Activated T-cell treated with anti-CD3 and anti-CD28 coated beads, Interleukin-2, amount 50 U/mL, for 1 hour (primary cell): ENCODE data around the gene PM20D1.

Source experiments
- DNase-seq: peaks from one replicate; pipeline ENCODE4 v3.0.0-alpha.2; 2020

PM20D1 gene

DNA sequence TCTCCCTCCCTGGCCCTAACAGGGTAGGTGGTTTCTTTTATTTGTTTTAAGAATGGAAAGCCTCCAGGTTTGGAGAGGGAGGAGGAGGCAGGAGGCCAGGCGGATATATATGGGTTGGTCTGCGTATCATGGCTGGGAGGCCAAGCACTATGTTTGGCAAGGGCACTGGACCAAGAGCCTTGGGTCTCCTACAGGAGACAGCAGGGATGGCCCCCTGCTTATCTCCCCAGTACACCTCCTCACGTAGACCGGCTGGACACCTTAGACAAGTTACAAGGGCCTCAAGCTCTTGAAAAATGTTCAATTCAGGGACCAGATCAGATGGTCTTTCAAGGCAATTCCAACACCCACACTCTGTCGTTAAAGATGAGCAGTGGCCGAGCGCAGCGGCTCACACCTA, 47.9 kb downstream of the PM20D1 start:
- no peak for DNase-seq

DNA sequence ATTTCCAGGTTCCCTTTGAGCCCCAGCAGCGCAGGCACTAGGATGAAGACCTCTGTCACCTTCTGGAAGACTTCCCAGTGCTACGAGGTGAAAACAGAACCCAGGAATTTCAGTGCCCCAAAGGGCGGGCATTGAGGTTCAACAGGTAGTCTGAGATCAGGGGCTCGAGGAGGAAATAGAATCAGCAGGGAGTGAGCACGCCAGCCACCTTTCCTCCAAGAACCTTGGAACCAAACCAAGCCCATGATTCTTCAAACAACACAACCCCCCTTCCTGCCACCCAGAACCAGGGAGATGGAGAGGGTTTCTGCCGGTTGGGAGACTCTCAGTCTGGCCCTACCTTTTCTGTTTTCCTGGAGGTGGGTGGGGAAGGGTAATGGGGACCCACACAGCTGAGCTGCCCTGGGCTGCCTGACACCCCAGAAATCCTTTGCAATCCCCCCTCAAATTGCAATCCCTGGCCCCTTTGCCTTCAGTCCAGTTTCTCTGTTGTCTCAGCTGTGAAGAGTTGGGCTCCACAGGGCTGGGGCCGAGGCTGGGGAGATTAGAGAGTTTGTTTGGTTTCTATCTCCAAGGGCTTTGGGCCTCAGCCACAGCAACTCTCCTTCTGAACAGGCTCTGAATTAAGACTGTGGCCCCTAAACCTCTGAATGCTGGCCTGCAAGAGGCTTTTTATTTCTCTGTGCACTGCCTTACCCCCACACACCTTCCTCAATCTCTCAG, 48.8 kb downstream of the PM20D1 start:
- DNase-seq: no peak

DNA sequence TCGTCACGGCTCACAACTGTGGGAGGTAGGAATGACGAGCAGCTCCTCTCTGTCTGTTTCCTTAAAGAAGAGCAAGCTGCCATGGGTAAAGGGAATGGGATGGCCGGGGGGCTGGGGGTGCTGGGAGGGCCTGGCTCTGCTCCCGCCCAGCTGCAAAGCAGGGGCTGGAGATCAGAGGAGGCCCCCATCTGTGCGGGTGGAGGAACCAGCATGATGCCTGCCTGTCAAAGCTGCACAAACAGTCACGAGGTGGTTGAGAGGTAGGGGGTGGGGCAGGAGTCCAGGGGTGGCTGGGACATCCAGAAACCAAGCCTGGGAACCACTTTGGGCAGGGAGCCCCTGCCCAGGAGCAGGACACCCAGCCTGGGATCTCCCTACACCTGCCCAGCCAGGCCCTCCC, 49.5 kb downstream of the PM20D1 start:
- DNase-seq: no peak

DNA sequence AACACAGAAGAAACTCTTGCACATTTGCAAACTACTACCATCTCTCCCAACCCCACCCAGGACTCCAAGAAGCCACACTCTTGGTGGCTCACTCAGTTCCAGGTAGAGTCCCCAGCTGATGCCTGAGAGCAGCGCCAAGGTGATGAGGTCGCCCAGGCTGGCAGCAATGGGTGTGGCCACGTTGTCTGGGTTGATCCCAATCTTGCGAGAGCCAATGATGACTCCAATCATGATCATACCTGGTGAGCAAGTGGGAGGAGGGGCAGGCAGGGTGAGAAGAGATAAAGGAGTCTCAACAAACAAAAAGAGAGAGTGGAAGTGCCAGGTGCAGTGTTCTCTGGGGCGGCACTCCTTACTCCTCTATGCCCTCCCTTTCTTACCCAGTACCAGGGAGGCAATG, 51.4 kb downstream of the PM20D1 start:
- no peak for DNase-seq

DNA sequence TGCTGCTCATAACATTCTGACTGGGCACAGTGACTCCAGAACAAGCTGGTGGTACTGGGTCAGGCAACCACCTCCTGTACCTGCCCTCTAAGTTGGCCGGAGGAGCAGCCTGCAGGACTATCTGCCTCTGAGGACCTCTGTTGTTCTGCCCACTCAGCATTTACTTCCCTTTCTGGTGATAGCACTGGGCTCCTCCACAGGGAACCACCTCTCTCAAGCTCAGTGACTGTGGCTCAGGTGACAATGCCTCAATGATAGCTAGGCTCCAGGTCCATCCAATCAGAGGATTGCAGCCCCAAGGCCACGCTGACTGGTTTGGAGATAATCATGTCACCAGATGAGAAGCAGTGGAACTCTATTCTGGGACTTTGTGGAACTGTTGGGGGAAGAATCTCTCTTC, 52.8 kb downstream of the PM20D1 start:
- DNase-seq: no peak

DNA sequence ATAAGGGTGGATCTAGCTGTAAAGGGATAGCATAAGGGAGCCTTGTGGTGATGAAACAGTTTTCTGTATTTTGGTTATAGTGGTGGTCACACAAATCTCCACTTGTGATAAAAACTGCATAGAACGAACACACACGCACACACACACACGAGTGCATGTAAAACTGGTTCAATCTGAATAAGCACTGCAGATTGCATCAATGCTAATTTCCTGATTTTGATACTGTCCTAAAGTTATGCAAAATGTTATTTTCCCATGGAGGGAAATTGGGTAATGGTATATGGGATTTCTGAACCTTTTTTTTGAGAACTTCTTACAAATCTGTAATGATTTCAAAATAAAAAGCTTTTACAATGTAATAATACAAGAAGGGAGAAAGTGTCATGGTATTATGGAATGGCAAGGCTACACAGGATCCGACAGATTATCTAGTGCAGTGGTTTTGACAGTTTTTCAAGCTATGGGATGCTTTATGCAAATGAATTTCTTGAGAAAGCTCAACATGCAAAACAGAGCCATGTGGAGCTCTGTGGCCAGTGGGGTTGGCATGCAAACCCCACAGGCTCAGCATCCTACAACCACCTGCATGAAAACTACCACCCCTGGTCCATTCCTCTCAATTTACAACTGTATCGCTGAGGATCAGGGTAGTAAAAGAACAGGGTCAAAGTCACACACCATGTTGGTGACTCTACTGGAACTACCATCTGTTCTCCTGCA, 55.8 kb downstream of the PM20D1 start:
- DNase-seq: no peak

DNA sequence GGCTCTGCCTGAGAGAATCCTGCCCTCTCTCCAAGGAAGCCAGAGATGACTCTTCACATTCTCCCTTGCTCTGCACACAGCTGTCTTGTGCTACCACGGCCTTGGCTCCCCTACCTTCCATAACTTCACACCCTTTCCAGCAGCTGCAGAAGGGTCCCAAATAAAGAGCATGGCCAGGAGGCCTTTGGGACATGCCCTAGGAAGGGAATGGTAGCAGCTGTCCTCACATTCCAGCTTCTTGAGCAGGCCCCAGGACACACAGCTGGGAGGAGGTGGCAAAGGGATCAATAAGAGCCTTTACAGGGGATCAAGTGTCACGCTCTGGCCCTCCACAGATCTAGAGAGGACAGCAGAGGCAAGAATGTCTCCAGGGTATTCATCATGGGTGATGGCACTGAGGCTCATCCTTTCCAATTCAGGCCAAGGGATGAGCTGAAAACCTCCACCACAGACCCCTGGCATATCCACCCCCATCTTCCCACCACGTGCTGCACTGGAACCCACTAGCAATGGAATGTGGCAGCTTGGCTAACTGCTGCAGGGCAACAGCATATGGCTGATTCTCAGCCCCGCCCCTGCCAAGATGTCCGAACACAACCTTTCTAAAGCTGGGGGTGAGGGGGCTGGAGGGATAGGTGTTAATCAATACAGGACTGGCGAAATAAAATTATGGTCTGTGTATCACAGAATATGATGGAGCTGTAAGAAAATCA, 56.8 kb downstream of the PM20D1 start:
- no peak for DNase-seq

DNA sequence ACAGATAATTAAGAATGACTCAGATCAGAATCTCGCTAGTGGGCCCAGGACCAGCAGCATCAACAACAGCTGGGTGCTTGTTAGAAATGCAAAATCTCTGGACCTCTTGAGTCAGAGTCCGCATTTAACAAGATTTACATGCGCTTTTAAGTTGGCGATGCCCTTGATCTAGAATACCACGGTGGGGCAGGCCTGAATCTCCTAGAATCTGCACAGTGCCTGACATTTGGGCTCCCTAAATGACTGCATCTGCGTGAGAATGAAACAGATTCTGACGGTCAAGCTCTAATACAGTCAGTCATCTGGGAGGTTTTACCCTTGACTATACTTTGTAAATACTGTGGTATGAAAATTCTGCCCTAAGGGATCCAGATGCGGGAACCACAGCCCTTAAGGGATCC, 57.5 kb downstream of the PM20D1 start:
- no peak for DNase-seq

DNA sequence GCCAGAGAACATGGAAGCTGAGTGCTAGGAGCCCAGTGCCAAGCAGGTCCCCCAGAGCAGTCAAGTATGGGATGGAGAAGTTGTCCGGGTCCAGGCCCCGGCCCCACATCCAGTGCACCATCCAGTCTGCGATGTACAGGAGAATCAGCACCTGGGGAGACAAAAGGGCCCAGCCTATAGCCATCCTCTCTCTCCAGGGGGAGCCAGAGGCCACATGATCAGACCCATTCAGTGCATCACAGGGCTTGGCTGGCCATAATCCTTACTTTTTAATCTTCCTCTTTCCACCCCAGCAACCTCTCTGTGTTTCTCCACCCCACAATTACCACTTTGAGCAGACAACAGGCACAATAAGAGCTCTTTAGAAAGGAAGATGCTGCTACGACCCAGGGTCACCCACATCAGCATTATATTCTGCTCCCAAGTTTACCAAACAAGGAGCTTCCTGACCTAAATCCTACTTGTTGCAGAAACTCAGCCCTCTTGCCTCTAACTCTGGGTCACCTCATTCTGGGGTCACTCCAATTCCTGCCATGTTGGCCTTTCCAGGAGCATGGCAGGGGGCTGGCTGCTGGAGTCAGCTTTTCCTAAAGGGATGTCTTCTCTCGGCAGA, 58.3 kb downstream of the PM20D1 start:
- peak; percentile 66 for DNase-seq

DNA sequence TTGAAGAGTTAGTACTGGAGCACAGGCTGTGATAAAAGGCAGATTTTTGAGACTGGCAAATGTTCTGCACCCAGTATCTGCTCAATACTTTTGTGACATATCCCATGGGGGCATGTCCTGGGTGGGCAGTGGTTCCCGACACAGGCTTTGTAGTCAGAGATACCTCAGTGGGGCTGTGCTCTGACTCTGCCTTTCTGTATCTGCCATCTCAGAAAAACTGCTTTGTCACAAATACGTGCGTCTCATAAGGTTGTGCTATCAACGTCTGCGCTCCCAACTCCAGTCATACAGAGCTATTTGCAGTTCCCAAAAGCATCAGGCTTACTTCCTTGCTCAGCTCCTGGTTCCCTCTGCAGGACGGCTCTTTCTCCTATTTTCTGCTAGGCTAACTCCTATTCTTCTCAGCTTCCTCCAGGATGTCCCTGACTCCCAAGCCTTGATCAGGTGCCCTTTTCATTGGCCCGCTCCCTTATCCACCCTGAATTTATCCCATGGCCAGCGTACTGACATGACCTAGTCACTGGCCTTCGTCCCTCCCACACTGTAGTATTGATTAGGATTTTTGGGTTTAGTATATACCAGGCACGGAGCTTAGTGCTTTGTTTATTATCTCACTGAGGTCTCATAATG, 62.5 kb downstream of the PM20D1 start:
- no peak for DNase-seq

DNA sequence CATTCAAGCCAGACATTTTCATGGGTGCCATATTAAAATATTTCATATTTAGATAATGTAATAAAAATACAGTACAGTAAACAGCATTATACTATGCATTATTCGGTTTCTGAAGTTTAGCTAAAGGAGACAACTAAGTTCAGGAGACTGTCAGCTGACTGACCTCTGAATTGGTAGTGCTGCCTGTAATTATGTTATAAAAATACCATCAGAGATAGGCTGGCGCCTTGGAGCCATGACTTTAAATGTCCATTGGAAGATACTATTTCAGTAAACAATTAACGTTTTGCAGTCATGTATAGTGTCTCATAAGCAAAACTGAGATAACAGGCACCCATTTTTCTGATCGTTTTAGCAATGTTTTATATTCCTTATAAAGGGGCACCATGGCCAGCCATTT, 63.3 kb downstream of the PM20D1 start:
- no peak for DNase-seq

DNA sequence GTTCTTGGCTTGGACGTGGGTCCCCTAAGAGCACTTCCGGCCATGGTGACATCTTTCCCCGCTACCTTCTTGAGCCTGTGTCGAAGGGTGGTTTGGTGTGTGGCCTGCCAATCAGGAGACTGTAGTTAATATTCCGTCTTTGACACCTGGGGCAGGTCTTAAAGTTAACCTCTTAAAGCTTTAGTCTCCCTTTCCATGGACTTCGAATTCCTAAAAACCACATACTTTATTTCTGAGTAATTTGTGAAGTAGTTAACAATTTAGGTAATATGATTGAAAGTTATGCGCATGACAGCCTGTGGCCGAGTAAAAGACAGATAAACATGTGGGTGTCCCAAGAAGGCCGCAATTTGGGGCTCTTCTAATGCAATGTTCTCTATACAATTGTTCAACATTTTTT, 64.5 kb downstream of the PM20D1 start:
- no peak for DNase-seq

DNA sequence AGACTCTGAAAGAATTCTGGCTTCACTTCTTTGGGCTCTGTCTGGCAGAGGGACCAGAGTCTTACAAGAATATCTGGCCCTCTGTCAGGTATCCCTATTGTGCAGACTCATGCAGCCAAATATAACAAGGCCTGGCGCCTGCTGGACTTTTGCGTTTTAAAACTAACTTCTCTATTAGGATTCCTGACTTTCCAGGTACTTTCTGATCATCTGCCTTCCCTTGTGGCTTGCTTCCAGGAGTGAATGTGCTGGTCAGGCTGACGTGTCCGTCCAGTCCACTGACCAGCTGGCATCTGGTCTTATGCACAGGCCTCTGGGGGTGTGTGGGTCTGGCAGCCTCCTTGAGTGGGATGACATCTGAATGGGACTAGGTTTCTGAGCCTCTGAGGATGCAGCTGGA, 66.0 kb downstream of the PM20D1 start:
- no peak for DNase-seq

DNA sequence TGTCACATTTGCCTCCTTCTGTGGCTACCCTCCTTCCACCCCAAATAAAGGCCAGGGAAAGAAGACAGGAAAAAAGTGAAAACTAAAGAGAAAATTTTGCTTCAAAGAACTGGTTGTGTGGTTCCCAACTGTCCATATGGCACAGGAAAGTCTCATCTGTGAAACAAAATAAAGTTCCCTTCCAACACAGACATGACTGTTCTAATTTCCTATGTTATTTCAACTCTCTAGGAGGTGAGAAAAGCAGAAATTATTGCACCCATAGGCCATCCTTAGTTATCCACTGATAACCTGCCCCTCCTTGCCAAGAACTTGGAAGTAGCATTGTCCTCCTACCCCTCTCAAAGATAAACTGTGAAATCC, 66.5 kb downstream of the PM20D1 start:
- no peak for DNase-seq

DNA sequence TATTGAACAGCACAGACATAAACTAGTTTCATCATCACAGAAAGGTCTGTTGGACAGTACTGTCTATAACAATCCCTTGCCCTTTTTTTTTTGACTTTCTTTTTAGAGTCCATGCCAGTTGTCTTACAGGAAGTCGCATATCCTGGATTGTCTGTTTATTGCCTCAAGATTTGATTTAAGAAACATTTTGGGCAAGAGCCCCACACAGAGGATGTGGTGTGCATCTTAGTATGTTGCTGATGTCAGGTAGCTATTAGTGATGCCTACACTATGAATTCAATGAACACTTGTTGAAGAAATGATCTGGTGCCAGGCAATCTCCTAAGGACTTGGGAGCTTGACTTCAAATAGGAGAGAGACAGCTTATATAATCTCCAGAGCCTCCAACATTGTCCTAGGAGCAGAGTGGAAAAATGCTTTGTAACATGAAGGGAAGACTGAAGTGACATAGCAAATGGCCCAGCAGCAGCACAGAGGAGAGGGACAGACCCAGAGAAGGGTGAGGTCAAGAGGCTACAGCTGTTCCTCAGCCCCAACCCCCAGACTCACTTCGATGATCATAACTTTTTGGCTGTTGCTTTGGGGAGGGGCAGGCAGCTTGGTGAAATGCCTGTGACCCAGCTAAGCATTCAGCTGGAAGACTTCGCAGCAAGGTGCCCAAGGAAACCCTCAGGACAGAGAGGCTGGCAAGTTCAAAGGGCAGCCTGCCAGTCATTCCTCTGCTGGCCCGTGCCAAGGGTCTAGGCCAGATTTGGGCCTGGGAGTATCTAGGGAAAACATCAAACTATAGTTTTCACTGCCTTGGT, 67.1 kb downstream of the PM20D1 start:
- no peak for DNase-seq

DNA sequence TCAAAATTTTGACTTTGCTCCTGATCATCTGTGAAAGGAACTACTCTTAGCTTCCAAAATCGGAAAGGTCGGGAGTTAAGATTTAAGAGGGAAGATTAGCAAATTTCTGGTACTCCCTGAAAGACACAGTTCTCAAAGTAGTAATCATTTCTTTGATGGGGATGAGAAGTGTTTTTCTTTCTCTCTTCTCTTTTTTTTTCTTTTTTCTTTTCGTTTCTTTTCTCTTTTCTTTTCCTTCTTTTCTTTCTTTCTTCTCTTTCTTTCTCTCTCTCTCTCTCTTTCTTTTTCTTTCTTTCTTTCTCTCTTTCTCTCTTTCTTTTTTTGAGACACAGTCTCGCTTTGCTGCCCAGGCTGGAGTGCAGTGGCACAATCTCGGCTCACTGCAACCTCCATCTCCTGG, 69.6 kb downstream of the PM20D1 start:
- no peak for DNase-seq
